OCI-LY3 (cell line): Measurements from ENCODE around the gene CDH23.

Experiments used
- EZH2phosphoT487 ChIP-seq: fragments of 200-600 bp; shearing (Covaris generic); IDR thresholded peaks from 2 replicates; pipeline ENCODE4 v1.6.1; 2018; ENCODE audit warnings: antibody characterized with exemption, mixed run types, low read depth
- TF ChIP-seq, protein P1 (sequence below): fragments of 200-600, 300-600 bp; sonication (generic); IDR thresholded peaks from 2 replicates; pipeline ENCODE4 v1.5.1; 2014; ENCODE audit warnings: antibody characterized with exemption, low read length, low read depth

- TF ChIP-seq, protein P1, sequence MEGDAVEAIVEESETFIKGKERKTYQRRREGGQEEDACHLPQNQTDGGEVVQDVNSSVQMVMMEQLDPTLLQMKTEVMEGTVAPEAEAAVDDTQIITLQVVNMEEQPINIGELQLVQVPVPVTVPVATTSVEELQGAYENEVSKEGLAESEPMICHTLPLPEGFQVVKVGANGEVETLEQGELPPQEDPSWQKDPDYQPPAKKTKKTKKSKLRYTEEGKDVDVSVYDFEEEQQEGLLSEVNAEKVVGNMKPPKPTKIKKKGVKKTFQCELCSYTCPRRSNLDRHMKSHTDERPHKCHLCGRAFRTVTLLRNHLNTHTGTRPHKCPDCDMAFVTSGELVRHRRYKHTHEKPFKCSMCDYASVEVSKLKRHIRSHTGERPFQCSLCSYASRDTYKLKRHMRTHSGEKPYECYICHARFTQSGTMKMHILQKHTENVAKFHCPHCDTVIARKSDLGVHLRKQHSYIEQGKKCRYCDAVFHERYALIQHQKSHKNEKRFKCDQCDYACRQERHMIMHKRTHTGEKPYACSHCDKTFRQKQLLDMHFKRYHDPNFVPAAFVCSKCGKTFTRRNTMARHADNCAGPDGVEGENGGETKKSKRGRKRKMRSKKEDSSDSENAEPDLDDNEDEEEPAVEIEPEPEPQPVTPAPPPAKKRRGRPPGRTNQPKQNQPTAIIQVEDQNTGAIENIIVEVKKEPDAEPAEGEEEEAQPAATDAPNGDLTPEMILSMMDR: no peak
- no peak for TF ChIP-seq EZH2phosphoT487
Measured at GRCh38 chr10:71711052-71711623, 314.4 kb downstream of the CDH23 start.
